GM21529 (cell line): ENCODE measurements around the gene MAU2.
"Not testable (repeated sequence)": the region's sequence is repeated elsewhere in the genome, so short reads cannot be mapped to it uniquely, and the experiment has no call there.

Experiments
- ATAC-seq: cut with Tn5 transposase; IDR thresholded peaks from one replicate; pipeline ENCODE4 v1.9.1; 2021; ENCODE audit not compliant: unreplicated experiment

The MAU2 gene

GRCh38 chr19:19345970-19346369, 25.3 kb downstream of the MAU2 start:
- no peak for ATAC-seq

GRCh38 chr19:19347401-19348110, 26.9 kb downstream of the MAU2 start:
- no peak for ATAC-seq

GRCh38 chr19:19348266-19348665, 27.6 kb downstream of the MAU2 start:
- ATAC-seq = no peak

GRCh38 chr19:19349365-19349764, 28.7 kb downstream of the MAU2 start:
- ATAC-seq = no peak

- ATAC-seq = not testable (repeated sequence)
These were observed 30.1 kb downstream of the MAU2 start for GRCh38 chr19:19350756-19351155.

- ATAC-seq = no peak
These were observed 32.2 kb downstream of the MAU2 start for GRCh38 chr19:19352823-19353222.

GRCh38 chr19:19354007-19354406, 33.4 kb downstream of the MAU2 start:
- ATAC-seq = no peak

GRCh38 chr19:19354932-19355331, 34.3 kb downstream of the MAU2 start:
- no peak for ATAC-seq

GRCh38 chr19:19355606-19356139, 35.0 kb downstream of the MAU2 start:
- ATAC-seq = no peak

- ATAC-seq = no peak
These were observed 35.9 kb downstream of the MAU2 start for GRCh38 chr19:19356500-19356899.

GRCh38 chr19:19356901-19357566, 36.4 kb downstream of the MAU2 start:
- ATAC-seq = no peak

- peak; percentile 63 for ATAC-seq
These were observed 40.5 kb downstream of the MAU2 start for GRCh38 chr19:19361075-19361594.

GRCh38 chr19:19362075-19362474, 41.4 kb downstream of the MAU2 start:
- no peak for ATAC-seq

- ATAC-seq = peak; percentile 77
These were observed 46.1 kb downstream of the MAU2 start for GRCh38 chr19:19366434-19367396.

GRCh38 chr19:19368087-19368486, 47.5 kb downstream of the MAU2 start:
- ATAC-seq = no peak

- no peak for ATAC-seq
These were observed 50.4 kb downstream of the MAU2 start for GRCh38 chr19:19371059-19371458.

GRCh38 chr19:19372656-19373416, 52.2 kb downstream of the MAU2 start:
- peak; percentile 92 for ATAC-seq

GRCh38 chr19:19379527-19379926, 58.9 kb downstream of the MAU2 start:
- ATAC-seq = no peak

GRCh38 chr19:19380316-19380715, 59.7 kb downstream of the MAU2 start:
- not testable (repeated sequence) for ATAC-seq
